Retinal pigment epithelial cell (primary cell): ENCODE results near the gene PCDHA10.
"Not testable (repeated sequence)": the region's sequence is repeated elsewhere in the genome, so short reads cannot be mapped to it uniquely, and the experiment has no call there.

ENCODE experiments used
- DNase-seq: peaks from one replicate; pipeline ENCODE4 v3.0.0-alpha.2; 2010; ENCODE audit warnings: low read depth
- H3K4me3 ChIP-seq: 2 replicates; pipeline ENCODE4 v1.5.1; 2011; ENCODE audit warnings: mild to moderate bottlenecking, low read length, control low read depth, moderate library complexity
- TF ChIP-seq, protein P1 (sequence below): conservative IDR thresholded peaks from 2 replicates; pipeline ENCODE4 v1.5.1; 2011; ENCODE audit warnings: low read depth, low read length, control low read depth, inconsistent platforms

PCDHA10 gene

GRCh38 chr5:140855772-140856674 is at the start of gene PCDHA10:
Gene PCDHA10 (plus strand): TSS chr5:140855897. CDS start chr5:140856049, 152 bp downstream.
- TF ChIP-seq, protein P1, sequence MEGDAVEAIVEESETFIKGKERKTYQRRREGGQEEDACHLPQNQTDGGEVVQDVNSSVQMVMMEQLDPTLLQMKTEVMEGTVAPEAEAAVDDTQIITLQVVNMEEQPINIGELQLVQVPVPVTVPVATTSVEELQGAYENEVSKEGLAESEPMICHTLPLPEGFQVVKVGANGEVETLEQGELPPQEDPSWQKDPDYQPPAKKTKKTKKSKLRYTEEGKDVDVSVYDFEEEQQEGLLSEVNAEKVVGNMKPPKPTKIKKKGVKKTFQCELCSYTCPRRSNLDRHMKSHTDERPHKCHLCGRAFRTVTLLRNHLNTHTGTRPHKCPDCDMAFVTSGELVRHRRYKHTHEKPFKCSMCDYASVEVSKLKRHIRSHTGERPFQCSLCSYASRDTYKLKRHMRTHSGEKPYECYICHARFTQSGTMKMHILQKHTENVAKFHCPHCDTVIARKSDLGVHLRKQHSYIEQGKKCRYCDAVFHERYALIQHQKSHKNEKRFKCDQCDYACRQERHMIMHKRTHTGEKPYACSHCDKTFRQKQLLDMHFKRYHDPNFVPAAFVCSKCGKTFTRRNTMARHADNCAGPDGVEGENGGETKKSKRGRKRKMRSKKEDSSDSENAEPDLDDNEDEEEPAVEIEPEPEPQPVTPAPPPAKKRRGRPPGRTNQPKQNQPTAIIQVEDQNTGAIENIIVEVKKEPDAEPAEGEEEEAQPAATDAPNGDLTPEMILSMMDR = peak; percentile 7
- no peak within 1 kb of the TSS for H3K4me3 ChIP-seq

DNA sequence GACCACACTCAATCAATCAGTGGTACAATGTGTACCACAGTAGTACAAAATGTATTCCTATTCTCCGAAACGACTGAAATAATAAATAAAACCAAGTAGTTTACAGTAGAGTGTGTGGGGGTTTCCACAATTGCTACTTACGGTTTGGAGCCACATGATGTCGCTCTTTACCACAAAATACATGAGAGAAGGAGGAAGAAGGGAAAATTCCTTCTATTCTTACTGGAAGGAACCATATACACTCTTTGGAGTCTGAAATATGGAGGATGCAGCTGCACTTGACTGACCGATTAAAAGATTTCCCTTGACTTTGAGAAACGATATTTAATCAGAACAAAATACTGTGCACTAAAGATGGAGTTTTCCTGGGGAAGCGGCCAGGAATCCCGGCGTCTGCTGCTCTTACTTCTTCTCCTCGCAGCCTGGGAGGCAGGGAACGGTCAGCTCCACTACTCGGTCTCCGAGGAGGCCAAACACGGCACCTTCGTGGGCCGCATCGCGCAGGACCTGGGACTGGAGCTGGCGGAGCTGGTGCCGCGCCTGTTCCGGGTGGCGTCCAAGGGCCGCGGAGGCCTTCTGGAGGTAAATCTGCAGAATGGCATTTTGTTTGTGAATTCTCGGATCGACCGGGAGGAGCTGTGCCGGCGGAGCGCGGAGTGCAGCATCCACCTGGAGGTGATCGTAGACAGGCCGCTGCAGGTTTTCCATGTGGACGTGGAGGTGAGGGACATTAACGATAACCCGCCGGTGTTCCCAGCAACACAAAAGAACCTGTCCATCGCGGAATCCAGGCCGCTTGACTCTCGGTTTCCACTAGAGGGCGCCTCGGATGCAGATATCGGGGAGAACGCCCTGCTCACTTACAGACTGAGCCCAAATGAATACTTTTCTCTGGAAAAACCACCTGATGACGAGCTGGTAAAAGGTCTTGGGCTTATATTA is 48.6 kb upstream of the PCDHA10 start, which contains the start of gene PCDHA4:
Gene PCDHA4 (plus strand): TSS at position 235 of the 942 bp plus-strand sequence.
- DNase-seq = no peak
- TF ChIP-seq, protein P1 = peak; percentile 30
- no peak within 1 kb of the TSS for H3K4me3 ChIP-seq

More at GRCh38 chr5:140855772-140856674, at the start of gene PCDHA10:
- no peak for DNase-seq

GRCh38 chr5:140808241-140808888 is 47.3 kb upstream of the PCDHA10 start:
- DNase-seq = not testable (repeated sequence)

DNA sequence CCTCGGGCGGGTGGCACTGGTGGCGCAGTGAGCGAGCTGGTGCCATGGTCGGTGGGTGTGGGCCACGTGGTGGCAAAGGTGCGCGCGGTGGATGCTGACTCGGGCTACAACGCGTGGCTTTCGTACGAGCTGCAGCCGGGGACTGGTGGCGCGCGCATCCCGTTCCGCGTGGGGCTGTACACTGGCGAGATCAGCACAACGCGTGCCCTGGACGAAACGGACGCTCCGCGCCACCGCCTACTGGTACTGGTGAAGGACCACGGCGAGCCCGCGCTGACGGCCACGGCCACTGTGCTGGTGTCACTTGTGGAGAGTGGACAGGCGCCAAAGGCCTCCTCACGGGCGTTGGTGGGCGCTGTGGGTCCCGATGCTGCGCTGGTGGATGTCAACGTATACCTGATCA is 46.8 kb upstream of the PCDHA10 start:
- no peak for DNase-seq
- TF ChIP-seq, protein P1 = no peak

More at GRCh38 chr5:140808241-140808888, 47.3 kb upstream of the PCDHA10 start:
- H3K4me3 ChIP-seq = not testable (repeated sequence)

GRCh38 chr5:140821375-140822280 is 34.1 kb upstream of the PCDHA10 start, which contains the start of gene PCDHA5:
Gene PCDHA5 (plus strand): TSS chr5:140821613.
- TF ChIP-seq, protein P1 = peak; percentile 64
- no peak within 1 kb of the TSS for H3K4me3 ChIP-seq
- DNase-seq = no peak

More for the DNA sequence above, 46.8 kb upstream of the PCDHA10 start:
- H3K4me3 ChIP-seq = no peak overlapping the region

DNA sequence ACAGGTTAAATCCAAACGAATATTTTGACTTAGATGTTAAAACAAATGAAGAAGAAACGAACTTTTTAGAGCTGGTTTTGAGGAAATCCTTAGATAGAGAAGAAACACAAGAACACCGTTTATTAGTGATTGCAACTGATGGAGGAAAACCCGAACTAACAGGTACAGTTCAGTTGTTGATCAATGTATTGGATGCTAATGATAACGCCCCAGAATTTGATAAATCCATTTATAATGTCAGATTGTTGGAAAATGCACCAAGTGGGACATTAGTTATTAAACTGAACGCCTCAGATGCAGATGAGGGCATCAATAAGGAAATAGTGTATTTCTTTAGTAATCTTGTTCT is 33.4 kb upstream of the PCDHA10 start:
- H3K4me3 ChIP-seq = no peak overlapping the region
- DNase-seq = no peak
- TF ChIP-seq, protein P1 = no peak

GRCh38 chr5:140822969-140823368 is 32.7 kb upstream of the PCDHA10 start:
- DNase-seq, H3K4me3 ChIP-seq: not testable (repeated sequence)
